Mesodermal cell (in vitro differentiated cells): ENCODE measurements around the gene POLR3B.

ENCODE experiments used
- H3K27ac ChIP-seq: 2 replicates; pipeline ENCODE4 v1.7.0; 2013; ENCODE audit warnings: mild to moderate bottlenecking, low read depth, low read length, moderate library complexity; ENCODE audit not compliant: severe bottlenecking
- H3K36me3 ChIP-seq: 2 replicates; pipeline ENCODE4 v1.7.1; 2013; ENCODE audit warnings: mild to moderate bottlenecking, low read length, moderate library complexity; ENCODE audit not compliant: control insufficient read depth, insufficient read depth
- H3K4me1 ChIP-seq: one replicate; pipeline ENCODE4 v1.7.1; 2013; ENCODE audit warnings: mild to moderate bottlenecking, low read length; ENCODE audit not compliant: insufficient read depth, control insufficient read depth, poor library complexity, severe bottlenecking
- H3K4me3 ChIP-seq: 2 replicates; pipeline ENCODE4 v1.7.0; 2013; ENCODE audit warnings: low read length, control low read depth, mild to moderate bottlenecking; ENCODE audit not compliant: insufficient read depth, poor library complexity, severe bottlenecking; ENCODE audit errors: extremely low read depth
- H3K9me3 ChIP-seq: 2 replicates; pipeline ENCODE4 v1.7.1; 2013; ENCODE audit warnings: mild to moderate bottlenecking, low read length, moderate library complexity; ENCODE audit not compliant: control insufficient read depth
- WGBS, 2 experiments: methylation state at CpG; one replicate each; pipeline ENCODE4 v1.1.5; 2013; ENCODE audit warnings: missing lambda C conversion rate in 2 of 2; ENCODE audit not compliant: insufficient coverage in 2 of 2; 5-methylcytosine and 5-hydroxymethylcytosine counted together

The POLR3B gene

DNA sequence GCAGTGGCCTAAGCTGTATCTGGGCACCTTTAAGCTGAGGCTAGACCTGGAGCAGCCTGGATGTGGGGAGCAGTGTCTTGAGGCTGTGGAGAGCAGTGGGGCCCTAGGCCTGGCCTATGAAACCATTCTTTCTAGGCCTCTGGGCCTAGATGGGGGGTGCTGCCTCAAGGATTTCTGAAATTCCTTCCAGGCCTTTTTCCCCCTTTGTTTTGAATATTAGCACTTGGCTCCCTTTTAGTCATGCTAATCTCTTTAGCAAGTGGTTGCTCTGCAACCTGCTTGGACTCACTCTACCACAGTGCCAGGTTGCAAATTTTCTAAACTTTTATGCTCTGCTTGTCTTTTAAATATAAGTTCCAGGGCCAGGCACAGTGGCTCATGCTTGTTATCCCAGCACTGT is 183.7 kb downstream of the POLR3B start:
- H3K4me1 ChIP-seq: no peaks in the 10 kb centered on the region
- no peak overlapping the region for H3K27ac ChIP-seq
- H3K4me3 ChIP-seq: no peak overlapping the region
- H3K36me3 ChIP-seq: no peaks in the 10 kb centered on the region
- H3K9me3 ChIP-seq: no peaks in the 10 kb centered on the region

DNA sequence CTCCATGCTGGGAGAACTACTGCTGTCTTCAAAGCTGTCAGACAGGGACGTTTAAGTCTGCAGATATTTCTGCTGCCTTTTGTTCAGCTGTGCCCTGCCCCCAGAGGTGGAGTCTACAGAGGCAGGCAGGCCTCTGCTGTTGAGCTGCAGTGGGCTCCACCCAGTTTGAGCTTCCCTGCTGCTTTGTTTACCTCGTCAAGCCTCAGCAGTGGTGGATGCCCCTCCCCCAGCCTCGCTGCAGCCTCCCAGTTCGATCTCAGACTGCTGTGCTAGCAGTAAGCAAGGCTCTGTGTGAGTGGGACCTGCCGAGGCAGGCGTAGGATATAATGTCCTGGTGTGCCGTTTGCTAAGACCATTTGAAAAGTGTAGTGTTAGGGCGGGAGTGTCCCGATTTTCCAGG is 193.9 kb downstream of the POLR3B start:
- Histone ChIP-seq H3K27ac (no peak overlapping the region), H3K4me3 (no peak overlapping the region), H3K4me1 (no peaks in the 10 kb centered on the region), H3K36me3 (no peaks in the 10 kb centered on the region), H3K9me3 (no peaks in the 10 kb centered on the region)
- 79 to 85% methylated on average over 7 to 8 of the region's 9 CpGs for WGBS, 2 experiments

GRCh38 chr12:106552228-106552627 is 194.7 kb downstream of the POLR3B start:
- no peak overlapping the region for H3K27ac ChIP-seq
- H3K36me3 ChIP-seq: no peaks in the 10 kb centered on the region

More at GRCh38 chr12:106552228-106552627, 194.7 kb downstream of the POLR3B start:
- Histone ChIP-seq H3K4me1 (no peaks in the 10 kb centered on the region), H3K4me3 (no peak overlapping the region), H3K9me3 (no peaks in the 10 kb centered on the region)
- no CpG with 5 or more reads among the region's 1 CpG for WGBS, 2 experiments
